ENCODE results near the gene LRRC75A. TPM values are rescaled to one million over a fixed set of nuclear protein-coding genes. Genes with fewer than 3 reads are reported as not detected.
"Not testable (repeated sequence)": the region's sequence is repeated elsewhere in the genome, so short reads cannot be mapped to it uniquely, and the experiment has no call there.

Gene LRRC75A
- total and polyA plus RNA-seq, 2 experiments from 2014 or later: 5.3 to 26.2 TPM

DNA sequence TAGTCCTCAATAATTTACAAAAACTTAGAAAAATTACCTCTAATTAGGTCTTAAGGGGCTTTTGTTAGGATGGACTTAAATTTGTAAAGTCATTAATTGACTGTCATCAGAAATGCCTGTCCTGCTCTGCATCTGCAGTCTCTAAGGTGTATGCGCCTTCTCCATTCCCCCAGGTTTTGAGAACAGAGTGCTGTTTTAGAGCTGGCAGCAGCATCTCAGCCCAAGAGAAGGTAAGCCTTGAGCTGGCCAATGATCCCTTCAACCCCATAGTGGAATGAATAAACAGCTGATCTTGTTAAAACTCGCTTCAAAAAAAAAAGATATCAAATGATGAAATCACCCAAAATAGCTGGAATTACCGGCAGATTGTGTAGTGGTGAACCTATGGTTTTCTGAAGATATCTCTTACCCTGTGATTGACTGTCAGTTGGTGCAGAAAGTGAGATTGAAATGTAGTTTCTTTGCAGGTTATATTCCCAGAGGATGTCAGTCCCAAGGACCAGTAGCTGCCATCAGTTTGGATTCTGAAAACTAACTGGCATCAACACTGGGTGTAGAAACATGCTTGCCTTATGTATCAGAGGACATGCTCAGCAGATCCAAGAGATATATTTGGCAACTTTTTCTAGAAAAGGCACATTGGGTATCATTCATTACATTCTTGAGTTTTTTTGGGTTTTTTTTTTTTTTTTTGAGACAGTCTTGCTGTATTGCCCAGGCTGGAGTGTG is 50.9 kb downstream of the LRRC75A start:
- H3K27me3 ChIP-seq (ENCODE audit: insufficient read depth): no peaks in the 10 kb centered on the region
- H3K9me3 Mint-ChIP-seq: peaks cover 8% of the 10 kb centered on the region; the same call in 2 of the 3 replicates
- peak overlapping the region; percentile 82; the same call in 1 of the 2 replicates for H3K27ac Mint-ChIP-seq
- H3K4me3 Mint-ChIP-seq: peak overlapping the region; percentile 99
- peaks cover 22% of the 10 kb centered on the region for H3K79me2 ChIP-seq (replicated peaks; ENCODE audit: insufficient read depth)
- peaks cover 48% of the 10 kb centered on the region for H3K4me1 Mint-ChIP-seq
- H3K4me3 ChIP-seq: peak overlapping the region; percentile 100
- H3F3A ChIP-seq (replicated peaks; ENCODE audit: low read depth): peaks cover 64% of the 10 kb centered on the region
- H4K20me1 ChIP-seq (replicated peaks; ENCODE audit: insufficient read depth): peaks cover 29% of the 10 kb centered on the region
- peak overlapping the region; percentile 96 for H3K27ac ChIP-seq (ENCODE audit: low read depth)
- peaks cover 68% of the 10 kb centered on the region for H3K27me3 Mint-ChIP-seq (ENCODE audit: insufficient read depth, low read depth, poor library complexity)
- no peak overlapping the region for H2AFZ ChIP-seq
- H3K36me3 ChIP-seq (ENCODE audit: insufficient read depth): peaks cover 33% of the 10 kb centered on the region
- ATAC-seq: no peak
- H3K9me2 ChIP-seq (ENCODE audit: insufficient read depth): no peaks in the 10 kb centered on the region
- peaks cover 42% of the 10 kb centered on the region for H3K4me1 ChIP-seq (ENCODE audit: insufficient read depth)
- H3K36me3 Mint-ChIP-seq (ENCODE audit: low read depth): peaks cover 68% of the 10 kb centered on the region
- no peak for TF ChIP-seq STAT1 (IDR thresholded peaks at IDR 0.05; ENCODE audit: unreplicated experiment)
- no peak for TF ChIP-seq JUNB (IDR thresholded peaks at IDR 0.05; ENCODE audit: unreplicated experiment)
- no peak for TF ChIP-seq ZNF114 (CRISPR knock-in tag; IDR thresholded peaks at IDR 0.05)
- TF ChIP-seq, protein P1, sequence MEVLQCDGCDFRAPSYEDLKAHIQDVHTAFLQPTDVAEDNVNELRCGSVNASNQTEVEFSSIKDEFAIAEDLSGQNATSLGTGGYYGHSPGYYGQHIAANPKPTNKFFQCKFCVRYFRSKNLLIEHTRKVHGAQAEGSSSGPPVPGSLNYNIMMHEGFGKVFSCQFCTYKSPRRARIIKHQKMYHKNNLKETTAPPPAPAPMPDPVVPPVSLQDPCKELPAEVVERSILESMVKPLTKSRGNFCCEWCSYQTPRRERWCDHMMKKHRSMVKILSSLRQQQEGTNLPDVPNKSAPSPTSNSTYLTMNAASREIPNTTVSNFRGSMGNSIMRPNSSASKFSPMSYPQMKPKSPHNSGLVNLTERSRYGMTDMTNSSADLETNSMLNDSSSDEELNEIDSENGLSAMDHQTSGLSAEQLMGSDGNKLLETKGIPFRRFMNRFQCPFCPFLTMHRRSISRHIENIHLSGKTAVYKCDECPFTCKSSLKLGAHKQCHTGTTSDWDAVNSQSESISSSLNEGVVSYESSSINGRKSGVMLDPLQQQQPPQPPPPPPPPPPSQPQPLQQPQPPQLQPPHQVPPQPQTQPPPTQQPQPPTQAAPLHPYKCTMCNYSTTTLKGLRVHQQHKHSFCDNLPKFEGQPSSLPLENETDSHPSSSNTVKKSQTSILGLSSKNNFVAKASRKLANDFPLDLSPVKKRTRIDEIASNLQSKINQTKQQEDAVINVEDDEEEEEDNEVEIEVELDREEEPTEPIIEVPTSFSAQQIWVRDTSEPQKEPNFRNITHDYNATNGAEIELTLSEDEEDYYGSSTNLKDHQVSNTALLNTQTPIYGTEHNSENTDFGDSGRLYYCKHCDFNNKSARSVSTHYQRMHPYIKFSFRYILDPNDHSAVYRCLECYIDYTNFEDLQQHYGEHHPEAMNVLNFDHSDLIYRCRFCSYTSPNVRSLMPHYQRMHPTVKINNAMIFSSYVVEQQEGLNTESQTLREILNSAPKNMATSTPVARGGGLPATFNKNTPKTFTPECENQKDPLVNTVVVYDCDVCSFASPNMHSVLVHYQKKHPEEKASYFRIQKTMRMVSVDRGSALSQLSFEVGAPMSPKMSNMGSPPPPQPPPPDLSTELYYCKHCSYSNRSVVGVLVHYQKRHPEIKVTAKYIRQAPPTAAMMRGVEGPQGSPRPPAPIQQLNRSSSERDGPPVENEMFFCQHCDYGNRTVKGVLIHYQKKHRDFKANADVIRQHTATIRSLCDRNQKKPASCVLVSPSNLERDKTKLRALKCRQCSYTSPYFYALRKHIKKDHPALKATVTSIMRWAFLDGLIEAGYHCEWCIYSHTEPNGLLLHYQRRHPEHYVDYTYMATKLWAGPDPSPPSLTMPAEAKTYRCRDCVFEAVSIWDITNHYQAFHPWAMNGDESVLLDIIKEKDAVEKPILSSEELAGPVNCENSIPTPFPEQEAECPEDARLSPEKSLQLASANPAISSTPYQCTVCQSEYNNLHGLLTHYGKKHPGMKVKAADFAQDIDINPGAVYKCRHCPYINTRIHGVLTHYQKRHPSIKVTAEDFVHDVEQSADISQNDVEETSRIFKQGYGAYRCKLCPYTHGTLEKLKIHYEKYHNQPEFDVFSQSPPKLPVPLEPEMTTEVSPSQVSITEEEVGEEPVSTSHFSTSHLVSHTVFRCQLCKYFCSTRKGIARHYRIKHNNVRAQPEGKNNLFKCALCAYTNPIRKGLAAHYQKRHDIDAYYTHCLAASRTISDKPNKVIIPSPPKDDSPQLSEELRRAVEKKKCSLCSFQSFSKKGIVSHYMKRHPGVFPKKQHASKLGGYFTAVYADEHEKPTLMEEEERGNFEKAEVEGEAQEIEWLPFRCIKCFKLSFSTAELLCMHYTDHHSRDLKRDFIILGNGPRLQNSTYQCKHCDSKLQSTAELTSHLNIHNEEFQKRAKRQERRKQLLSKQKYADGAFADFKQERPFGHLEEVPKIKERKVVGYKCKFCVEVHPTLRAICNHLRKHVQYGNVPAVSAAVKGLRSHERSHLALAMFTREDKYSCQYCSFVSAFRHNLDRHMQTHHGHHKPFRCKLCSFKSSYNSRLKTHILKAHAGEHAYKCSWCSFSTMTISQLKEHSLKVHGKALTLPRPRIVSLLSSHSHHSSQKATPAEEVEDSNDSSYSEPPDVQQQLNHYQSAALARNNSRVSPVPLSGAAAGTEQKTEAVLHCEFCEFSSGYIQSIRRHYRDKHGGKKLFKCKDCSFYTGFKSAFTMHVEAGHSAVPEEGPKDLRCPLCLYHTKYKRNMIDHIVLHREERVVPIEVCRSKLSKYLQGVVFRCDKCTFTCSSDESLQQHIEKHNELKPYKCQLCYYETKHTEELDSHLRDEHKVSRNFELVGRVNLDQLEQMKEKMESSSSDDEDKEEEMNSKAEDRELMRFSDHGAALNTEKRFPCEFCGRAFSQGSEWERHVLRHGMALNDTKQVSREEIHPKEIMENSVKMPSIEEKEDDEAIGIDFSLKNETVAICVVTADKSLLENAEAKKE (CRISPR knock-in tag; IDR thresholded peaks at IDR 0.05): no peak
- TF ChIP-seq POLR2AphosphoS5 (IDR thresholded peaks at IDR 0.05; ENCODE audit: low read depth): peak; percentile 41
- H3K4me2 ChIP-seq: peak overlapping the region; percentile 100
- no peak for DNase-seq (ENCODE audit: low spot score)

DNA sequence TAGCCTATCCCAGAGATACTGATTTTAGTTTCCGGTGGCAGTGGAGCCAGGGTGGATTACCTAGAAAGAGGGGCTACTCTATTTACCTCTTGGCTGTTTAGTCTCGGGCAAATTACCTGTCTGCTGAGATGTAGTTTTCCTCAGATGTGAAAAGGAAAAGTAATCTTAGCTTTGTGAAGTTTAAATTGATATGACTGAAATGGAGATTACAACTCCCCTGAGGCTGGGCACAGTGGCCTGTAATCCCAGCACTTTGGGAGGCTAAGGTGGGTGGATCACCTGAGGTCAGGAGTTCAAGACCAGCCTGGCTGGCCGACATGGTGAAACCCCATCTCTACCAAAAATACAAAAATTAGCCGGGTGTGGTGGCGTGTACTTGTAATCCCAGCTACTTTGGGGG is 51.6 kb downstream of the LRRC75A start:
- H3K4me3 Mint-ChIP-seq: peak overlapping the region; percentile 99
- not testable (repeated sequence) for ATAC-seq; H3K9me3 Mint-ChIP-seq; H3K27me3 ChIP-seq (ENCODE audit: insufficient read depth); DNase-seq (ENCODE audit: low spot score); H3K9me2 ChIP-seq (ENCODE audit: insufficient read depth); H2AFZ ChIP-seq
- Histone ChIP-seq H3K36me3 (ENCODE audit: insufficient read depth) (peaks cover 33% of the 10 kb centered on the region), H3K4me1 (ENCODE audit: insufficient read depth) (peaks cover 38% of the 10 kb centered on the region), H4K20me1 (replicated peaks; ENCODE audit: insufficient read depth) (peaks cover 25% of the 10 kb centered on the region), H3F3A (replicated peaks; ENCODE audit: low read depth) (peaks cover 58% of the 10 kb centered on the region), H3K27ac (ENCODE audit: low read depth) (peak overlapping the region; percentile 96), H3K79me2 (replicated peaks; ENCODE audit: insufficient read depth) (peaks cover 22% of the 10 kb centered on the region), H3K4me3 (peak overlapping the region; percentile 100), H3K4me2 (peak overlapping the region; percentile 100)
- H3K27ac Mint-ChIP-seq: peak overlapping the region; percentile 99
- H3K36me3 Mint-ChIP-seq (ENCODE audit: low read depth): peaks cover 61% of the 10 kb centered on the region
- peaks cover 73% of the 10 kb centered on the region for H3K27me3 Mint-ChIP-seq (ENCODE audit: insufficient read depth, low read depth, poor library complexity)
- H3K4me1 Mint-ChIP-seq: peaks cover 53% of the 10 kb centered on the region
